Amygdala (tissue), 56 donors: ENCODE data around the gene GAPDH.
"Not testable (repeated sequence)": the region's sequence is repeated elsewhere in the genome, so short reads cannot be mapped to it uniquely, and the experiment has no call there.

Experiments
- DNase-seq, 56 donors: peaks; one replicate each; lab custom pipeline; 2025; lab: John Stamatoyannopoulos, UW

Gene GAPDH

DNA sequence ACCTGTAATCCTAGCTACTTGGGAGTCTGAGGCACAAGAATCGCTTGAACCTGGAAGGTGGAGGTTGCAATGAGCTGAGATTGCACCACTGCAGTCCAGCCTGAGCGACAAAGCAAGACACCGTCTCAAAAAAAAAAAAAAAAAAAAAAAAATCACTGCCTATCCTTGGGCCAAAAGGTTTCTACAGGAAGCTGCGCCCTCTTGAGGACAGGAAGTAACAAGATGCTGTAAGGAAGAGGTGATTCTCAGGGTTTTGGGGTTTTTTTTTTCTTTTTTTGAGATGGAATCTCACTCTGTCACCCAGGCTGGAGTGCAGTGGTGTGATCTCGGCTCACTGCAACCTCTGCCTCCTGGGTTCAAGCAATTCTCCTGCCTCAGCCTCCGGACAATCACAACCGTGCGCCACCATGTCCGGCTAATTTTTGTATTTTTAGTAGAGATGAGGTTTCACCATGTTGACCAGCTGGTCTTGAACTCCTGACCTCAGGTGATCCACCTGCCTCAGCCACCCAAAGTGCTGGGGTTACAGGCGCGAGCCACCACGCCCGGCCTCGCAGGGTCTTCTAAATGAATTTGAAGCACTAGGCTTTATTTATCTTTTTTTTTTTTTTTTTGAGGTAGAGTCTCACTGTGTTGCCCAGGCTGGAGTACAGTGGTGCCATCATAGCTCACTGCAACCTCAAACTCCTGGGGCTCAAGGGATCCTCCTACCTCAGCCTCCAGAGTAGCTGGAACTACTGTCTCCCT is 23.9 kb downstream of the GAPDH start:
- peak in 1 of 56 donors; percentile 12 for DNase-seq

DNA sequence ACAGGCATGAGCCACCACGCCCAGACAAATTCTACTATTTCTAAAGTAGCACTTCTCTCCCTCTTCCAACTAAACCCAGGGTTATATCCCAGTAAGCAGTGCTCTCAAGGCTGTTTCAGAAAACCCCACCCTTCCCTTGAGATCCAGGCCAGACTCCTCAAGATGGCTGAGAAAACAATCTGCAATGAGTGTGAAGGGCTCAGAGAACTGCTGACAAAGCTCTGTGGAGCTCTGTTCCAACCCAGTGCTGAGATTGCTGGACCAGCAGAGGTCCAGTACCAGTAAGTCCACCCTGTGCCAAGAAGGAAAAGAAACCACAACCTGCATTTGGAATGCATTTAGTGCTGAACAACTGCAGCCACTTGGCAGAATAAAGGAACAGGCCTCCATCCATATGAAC is 25.2 kb downstream of the GAPDH start:
- DNase-seq, result no peak

DNA sequence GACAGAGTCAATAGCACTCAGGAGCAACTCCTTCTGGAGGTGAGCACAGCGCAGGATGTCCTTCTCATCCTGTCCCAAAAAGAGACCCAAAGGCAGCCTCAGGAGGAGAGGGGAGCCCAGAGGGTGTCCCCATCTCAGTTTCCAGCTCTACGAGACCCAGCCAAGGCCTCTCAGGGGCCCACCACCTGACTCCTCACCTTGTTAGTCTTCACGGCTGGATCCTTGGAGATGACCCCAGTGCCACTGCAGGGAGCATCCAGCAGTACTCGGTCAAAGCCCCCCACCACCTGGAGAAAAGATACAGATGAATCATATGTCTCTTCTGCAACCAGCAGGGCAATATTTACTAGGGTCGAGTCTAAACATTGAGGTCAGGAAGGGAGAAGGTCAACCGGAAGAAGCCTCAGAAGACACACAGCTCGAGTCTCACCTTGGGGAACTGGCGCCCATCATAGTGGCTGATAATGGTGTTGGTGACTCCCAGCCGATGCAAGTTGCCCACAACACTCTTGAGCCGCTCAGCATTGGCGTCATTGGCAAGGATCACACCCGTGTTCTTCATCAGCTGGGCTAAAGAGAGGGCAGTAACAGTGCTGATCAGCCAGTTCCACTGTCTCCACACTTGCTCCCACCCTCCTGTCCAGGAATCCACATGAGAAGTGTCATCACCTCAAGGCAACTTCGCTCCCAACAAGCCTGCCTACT is 26.3 kb downstream of the GAPDH start:
- no peak for DNase-seq

DNA sequence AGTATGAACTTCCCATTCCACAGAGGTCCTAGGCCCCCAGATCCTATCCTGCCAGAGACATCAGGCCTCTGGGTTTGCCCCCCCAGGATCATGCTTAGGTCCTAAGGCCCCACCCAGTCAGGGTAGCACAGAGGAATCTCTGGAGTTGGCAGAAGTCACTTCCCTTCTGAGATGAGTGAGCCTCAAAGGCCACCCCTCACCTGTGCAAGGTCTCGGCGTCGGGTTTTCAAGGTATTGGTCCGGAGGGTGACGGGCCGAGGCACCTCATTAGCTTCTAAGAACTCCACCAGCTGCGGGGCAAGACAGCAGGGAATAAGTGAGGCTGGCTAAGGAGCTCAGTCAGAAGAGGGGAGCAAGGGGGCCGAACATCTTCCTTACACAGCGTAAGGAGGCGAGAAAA is 28.6 kb downstream of the GAPDH start:
- DNase-seq, result no peak

DNA sequence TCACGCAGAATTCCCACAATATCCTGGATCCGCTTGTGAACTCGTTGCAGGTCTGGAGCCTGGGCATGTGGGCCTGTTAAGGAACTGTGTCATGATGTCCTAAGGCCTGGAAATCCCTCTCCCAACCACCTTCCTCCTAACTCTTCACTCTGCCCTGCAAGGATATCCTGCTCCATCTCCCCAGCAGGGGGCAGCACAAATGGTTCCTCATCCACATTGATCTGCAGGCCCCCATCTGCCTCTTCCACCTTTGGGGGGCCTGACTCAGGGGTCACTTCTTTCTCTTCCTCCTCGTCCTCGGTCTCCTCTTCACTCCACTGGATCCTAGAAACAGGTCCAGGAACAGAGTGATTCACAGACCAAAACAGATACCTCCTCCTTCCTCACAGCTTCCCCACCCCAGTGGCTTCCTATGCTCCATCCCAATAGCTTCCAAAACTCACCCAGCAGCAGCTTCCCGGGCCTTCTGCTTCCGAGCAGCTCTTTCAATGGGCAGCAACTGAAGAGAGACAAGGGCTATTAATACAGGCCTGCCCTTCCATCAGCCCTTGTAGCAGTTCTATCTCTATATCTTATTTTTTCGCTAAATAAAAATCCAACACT is 29.2 kb downstream of the GAPDH start:
- peak in 11 of 56 donors; percentile 17 to 64 (median 35) for DNase-seq

DNA sequence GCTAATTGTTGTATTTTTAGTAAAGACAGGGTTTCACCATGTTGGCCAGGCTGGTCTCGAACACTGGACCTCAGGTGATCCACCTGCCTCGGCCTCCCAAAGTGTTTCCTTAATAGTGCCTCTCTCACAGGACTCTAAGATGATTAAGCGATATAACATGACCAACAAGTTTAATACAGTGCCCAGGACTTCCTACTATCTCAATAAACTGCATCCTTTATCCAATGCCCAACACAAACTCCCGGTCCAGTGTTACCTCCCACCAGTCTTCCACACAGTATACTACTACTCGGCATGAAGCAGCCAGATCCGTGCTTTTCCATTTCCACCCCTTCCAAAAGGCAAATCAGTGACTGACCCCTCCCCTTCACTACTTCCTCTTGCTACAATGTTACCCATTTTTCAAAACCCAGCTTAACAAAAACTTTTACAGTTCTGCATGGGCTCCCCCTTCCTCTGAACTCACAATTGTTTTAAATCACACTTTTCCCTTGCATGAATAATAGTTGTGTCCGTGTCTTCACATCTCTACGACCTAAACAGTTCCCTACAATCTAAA is 32.9 kb downstream of the GAPDH start:
- no peak for DNase-seq

DNA sequence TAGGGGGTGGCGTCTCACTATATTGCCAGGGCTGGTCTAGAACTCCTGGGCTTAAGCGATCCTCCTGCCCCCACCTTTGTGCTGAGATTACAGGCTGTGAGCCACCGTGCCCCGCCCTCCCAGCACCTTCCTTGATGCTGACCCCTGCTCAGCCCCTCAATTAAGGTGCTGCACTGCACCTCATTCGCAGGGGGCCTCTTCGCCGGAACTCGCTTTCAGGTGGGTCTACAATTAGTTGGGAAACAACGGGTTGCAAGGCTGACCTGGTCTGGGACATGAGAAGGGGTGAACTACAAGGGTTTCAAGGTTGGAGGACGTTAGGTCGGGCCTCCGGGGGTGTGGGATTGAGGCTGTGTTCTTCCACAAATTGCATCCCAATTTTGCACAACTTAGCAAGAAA is 35.0 kb downstream of the GAPDH start:
- DNase-seq, result no peak

DNA sequence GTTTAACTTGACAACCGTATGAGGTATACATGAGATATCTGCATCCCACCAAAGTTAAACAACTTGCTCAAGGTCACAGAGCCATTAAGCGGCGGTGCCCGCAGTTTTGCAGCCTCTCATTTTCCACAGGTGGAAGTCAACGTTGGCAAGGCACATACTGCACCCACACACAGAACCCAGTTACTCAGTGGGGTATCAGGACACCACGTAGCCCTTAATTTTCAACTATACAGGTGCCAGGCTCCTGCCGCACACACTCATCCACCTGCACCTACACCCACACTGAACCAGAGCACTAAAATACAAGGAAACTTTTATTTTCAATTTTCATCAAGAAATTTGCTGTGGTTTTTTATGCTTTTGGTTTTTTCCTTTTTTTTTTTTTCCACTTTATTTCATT is 35.5 kb downstream of the GAPDH start:
- DNase-seq, result no peak

DNA sequence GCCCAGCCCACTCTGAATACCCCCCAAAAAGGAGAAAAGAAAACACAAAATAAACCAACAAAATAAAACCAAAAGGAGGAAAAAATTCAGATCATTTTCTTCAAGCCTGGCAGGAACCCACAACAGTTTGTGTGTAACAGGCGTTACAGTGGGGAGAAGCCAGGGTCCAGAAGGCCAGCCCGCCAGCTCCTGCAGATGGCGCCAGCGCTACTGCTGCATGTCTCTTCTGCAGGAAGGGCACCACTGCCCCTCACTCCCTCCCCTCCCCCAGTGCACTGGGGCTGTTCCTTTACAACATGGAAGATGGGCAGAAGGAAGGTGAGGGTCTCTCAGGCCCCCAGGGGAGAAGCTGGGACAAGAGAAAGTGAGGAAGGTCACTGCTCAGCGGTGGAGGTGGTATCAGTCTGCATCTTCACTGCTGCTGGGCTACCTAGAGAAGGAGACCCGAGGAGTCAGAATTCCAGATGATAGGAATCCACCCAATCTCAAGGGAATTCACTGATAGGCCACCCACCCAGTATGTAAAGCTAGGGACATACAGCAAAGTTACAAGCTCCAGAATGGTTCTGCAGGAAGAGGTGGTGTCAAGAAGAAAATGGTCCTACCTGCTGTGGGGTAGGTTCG is 36.1 kb downstream of the GAPDH start:
- peak in 4 of 56 donors; percentile 6 to 38 (median 13) for DNase-seq

DNA sequence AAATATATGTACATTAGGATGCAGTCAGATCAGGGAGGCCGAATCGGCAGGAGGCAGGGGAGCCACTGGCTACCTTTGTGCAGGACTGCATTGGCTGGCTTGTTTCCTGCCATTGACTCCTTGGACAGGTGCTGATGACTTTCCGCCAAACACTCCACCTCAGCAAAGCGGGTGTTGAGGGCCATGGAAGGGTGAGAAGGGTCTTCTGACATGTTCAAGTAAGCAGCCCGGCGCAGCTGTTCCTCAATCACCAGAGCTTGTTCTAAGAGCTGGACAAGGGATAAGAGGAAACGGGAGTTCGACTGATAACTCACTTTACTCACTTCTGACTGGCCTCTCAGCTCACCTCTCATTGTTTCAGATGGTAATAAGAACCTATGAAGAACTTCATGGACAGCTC is 38.7 kb downstream of the GAPDH start:
- DNase-seq, result no peak

DNA sequence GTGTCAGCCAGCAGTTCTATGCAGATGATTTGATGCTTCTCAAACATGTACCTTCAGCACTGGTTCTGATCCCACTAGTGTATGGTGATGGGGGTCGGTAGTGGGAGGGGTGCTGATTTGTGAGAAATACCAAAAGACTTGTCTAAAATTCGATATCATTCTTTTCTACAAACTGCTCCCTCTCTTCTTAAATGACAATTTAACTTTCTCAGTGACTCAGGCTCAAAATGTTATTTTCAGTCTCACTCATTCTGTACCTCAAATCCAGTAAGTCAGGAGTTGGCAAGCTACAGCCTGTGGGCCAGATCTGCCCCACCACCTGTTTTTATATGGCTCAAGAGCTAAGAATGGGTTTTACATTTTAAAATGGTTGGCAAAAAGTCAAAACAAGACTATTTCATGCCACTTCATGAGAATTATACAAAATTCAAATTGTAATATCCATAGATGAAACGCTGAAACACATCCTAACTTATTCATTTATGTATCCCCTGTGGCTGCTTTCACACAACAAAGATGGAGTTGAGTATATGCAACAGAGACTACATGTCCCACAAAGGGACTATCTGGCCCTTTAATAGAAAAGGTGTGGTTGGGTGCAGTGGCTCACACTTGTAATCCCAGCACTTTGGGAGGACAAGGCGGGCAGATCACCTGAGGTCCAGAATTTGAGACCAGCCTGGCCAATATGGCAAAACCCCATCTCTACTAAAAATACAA is 40.4 kb downstream of the GAPDH start:
- no peak for DNase-seq

DNA sequence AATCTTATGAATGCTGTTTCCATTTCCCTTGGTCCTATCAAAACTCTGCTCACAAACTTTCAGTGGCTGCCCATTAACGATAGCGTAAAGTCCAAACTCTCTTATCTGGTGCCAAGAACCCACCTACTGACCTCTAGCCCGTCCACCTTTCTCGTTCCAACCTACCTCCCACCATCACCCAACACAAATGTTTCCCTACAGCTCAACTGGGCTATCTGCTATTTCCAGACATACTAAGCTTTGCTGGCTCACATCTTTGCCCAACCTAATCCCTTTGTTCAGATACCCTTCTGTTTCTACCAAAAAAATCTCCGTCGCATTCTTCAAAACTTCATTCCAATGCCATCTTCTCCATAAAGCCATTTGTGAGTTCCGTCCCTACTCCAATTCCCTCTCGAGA is 41.3 kb downstream of the GAPDH start:
- no peak for DNase-seq

DNA sequence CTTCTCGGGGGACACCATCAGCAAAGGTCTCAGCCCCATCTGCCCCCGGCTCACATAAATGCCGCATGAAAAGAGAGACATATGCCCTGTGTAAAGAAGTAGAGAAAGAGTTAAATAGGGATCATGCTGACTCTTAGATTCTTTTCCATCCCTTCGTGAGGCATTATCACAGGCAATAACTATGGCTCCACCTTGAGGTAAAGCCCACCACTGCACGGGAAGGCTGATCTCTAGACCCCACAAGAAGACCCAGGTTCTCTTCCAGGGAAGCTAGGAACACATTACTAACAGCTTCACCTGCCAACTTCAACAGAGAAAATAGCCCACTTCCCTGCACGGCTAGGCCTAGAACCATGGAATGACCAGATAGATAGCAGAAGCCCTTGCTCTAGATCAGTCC is 47.9 kb downstream of the GAPDH start:
- DNase-seq, result no peak

DNA sequence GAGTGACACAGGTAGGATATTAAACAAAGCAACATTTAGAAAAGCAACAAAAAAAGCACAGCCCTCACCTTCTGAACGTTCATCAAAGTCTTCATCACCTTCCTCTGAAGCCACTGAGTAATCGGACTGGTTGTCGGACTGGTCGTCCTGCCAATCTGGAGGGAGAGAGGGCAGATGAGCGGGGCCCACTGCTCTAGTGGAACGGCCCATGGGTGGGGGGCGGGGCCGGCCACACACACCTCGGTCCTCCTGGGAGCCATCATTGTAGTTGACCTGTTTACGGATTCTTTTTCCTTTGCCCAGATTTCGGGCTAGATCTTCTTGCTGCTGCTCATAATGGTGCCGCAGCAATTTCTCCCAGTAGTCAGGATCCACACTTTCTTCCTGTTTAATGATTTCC is 48.6 kb downstream of the GAPDH start:
- no peak for DNase-seq

DNA sequence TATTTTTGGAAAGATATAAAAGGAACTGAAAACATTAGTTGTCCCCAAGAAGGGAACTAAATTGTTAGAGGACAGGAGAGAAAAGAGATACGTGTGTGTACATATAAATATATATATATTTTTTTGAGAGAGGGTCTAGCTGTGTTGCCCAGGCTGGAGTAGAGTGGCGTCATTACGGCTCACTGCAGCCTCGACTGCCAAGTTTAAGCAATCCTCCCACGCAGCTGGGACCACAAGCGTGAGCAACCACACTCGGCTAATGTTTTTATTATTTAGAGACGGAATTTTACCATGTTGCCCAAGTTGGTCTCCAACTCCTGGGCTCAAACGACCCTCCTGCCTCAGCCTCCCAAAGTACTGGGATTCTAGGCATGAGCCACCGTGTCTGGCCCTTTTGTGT is 50.0 kb downstream of the GAPDH start:
- no peak for DNase-seq

DNA sequence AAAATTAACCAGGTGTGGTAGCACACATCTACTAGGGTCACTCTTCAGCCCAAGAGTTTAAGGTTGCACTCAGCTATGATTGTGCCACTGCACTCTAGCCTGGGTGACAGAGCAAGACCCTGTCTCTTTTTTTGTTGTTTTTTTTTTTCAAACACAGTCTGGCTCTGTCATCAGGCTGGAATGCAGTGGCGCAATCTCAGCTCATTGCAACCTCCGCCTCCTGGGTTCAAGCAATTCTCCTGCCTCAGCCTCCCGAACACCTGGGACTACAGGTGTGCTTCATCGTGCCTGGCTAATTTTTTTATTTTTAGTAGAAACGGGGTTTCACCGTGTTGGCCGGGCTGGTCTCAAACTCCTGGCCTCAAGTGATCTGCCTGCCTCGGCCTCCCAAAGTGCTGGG is 52.3 kb downstream of the GAPDH start:
- DNase-seq, result not testable (repeated sequence)
